ENCODE results near the gene ANKRD40.
"Not testable (repeated sequence)": the region's sequence is repeated elsewhere in the genome, so short reads cannot be mapped to it uniquely, and the experiment has no call there.

Gene ANKRD40

GRCh38 chr17:50735287-50735686 lies 27.6 kb upstream of the ANKRD40 start:
- no peak for DNase-seq (ENCODE audit: low read depth)
- no peak overlapping the region for H3K4me3 ChIP-seq (ENCODE audit: low read length)
- TF ChIP-seq, protein P1, sequence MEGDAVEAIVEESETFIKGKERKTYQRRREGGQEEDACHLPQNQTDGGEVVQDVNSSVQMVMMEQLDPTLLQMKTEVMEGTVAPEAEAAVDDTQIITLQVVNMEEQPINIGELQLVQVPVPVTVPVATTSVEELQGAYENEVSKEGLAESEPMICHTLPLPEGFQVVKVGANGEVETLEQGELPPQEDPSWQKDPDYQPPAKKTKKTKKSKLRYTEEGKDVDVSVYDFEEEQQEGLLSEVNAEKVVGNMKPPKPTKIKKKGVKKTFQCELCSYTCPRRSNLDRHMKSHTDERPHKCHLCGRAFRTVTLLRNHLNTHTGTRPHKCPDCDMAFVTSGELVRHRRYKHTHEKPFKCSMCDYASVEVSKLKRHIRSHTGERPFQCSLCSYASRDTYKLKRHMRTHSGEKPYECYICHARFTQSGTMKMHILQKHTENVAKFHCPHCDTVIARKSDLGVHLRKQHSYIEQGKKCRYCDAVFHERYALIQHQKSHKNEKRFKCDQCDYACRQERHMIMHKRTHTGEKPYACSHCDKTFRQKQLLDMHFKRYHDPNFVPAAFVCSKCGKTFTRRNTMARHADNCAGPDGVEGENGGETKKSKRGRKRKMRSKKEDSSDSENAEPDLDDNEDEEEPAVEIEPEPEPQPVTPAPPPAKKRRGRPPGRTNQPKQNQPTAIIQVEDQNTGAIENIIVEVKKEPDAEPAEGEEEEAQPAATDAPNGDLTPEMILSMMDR (conservative IDR thresholded peaks at IDR 0.05; ENCODE audit: low read depth, low read length): no peak

- no peak overlapping the region for H3K4me3 ChIP-seq (ENCODE audit: low read length)
- no peak for DNase-seq (ENCODE audit: low read depth)
Measured at GRCh38 chr17:50731575-50732460, 24.1 kb upstream of the ANKRD40 start.

GRCh38 chr17:50728881-50729765 lies 21.4 kb upstream of the ANKRD40 start:
- DNase-seq (ENCODE audit: low read depth): no peak
- H3K4me3 ChIP-seq (ENCODE audit: low read length): no peak overlapping the region
- TF ChIP-seq, protein P1 (conservative IDR thresholded peaks at IDR 0.05; ENCODE audit: low read depth, low read length): no peak

More at GRCh38 chr17:50731575-50732460, 24.1 kb upstream of the ANKRD40 start:
- TF ChIP-seq, protein P1 (conservative IDR thresholded peaks at IDR 0.05; ENCODE audit: low read depth, low read length): no peak

DNA sequence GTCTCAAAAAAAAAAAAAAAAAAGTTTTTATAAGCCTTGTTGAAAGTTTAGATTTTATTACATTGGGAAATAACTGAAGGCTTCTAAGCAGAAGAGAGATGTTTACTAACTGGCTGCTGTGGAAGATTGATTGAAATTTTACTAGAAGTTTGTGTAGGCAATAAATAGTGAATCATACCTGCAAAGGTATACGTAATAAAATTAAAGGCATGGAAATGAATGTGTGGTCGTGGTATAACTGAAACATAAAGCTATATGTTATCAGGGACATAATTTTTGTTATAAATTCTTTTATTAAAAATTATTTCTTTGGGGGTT lies 20.4 kb upstream of the ANKRD40 start:
- DNase-seq (ENCODE audit: low read depth): no peak
- no peak overlapping the region for H3K4me3 ChIP-seq (ENCODE audit: low read length)
- TF ChIP-seq, protein P1 (conservative IDR thresholded peaks at IDR 0.05; ENCODE audit: low read depth, low read length): no peak

DNA sequence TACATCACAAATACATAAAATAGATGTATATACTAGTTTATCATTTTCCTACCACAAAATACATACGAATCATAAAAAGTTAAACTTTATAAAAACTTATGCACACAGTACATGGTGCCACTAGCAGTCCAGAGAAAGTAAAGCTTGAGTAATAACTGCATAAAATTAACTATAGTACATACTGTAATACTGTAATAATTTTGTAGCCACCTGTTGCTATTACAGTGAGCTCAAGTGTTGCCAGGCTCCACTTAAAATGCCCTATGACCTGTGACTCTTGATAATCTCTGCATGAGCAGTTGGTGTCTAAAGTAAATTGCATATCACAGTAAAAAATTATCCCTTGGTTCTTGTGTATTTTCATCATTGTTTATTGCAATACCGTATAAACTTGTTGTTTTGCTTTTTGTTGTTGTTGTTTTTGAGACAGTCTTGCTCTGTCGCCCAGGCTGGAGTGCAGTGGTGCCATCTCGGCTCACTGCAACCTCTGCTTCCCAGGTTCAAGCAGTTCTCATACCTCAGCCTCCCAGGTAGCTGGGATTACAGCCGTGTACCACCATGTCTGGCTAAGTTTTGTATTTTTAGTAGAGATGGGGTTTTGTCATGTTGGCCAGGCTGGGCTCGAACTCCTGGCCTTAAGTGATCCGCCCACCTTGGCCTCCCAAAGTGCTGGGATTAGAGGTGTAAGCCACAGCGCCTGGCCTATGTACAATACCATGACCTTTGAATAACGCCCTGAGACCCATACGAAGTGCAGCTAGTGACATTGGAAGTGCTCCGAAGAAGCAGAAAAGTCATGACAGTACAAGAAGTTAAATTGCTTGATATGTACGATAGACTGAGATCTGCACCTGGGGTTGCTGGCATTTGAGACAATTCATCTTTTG lies 18.3 kb upstream of the ANKRD40 start:
- no peak for DNase-seq (ENCODE audit: low read depth)
- TF ChIP-seq, protein P1 (conservative IDR thresholded peaks at IDR 0.05; ENCODE audit: low read depth, low read length): no peak
- H3K4me3 ChIP-seq (ENCODE audit: low read length): no peak overlapping the region

DNA sequence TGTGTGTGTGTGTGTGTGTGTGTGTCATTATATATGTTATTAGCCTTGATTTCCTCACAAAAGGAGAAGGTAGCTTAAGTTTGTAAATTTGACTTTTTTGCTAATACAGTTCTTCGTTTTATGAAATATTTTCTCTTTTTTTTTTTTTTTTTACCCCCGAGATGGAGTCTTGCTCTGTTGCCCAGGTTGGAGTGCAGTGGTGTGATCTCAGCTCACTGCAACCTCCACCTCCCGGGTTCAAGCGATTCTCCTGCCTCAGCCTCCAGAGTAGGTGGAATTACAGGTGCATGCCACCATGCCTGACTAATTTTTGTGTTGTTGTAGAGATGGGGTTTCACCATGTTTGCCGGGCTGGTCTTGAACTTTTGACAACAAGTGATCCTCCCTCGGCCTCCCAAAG lies 16.9 kb upstream of the ANKRD40 start:
- H3K4me3 ChIP-seq (ENCODE audit: low read length): not testable (repeated sequence)

GRCh38 chr17:50722746-50723145 lies 15.0 kb upstream of the ANKRD40 start:
- no peak for DNase-seq (ENCODE audit: low read depth)
- TF ChIP-seq, protein P1 (conservative IDR thresholded peaks at IDR 0.05; ENCODE audit: low read depth, low read length): no peak
- no peak overlapping the region for H3K4me3 ChIP-seq (ENCODE audit: low read length)

More for the DNA sequence above, 16.9 kb upstream of the ANKRD40 start:
- DNase-seq (ENCODE audit: low read depth): not testable (repeated sequence)
